ENCODE data around the gene PSMD1. TPM values are rescaled to one million over a fixed set of nuclear protein-coding genes. Genes with fewer than 3 reads are reported as not detected.

PSMD1 gene
- total RNA-seq, 1 donor from 2014 or later: 119 TPM

- Mint-ChIP-seq H3K36me3 (ENCODE audit: low read depth, unreplicated experiment) (no peaks in the 10 kb centered on the region), H3K27ac (ENCODE audit: unreplicated experiment) (no peak overlapping the region)
These were observed 8.4 kb upstream of the PSMD1 start for GRCh38 chr2:231047923-231048915.

GRCh38 chr2:231049286-231050017 is 7.2 kb upstream of the PSMD1 start:
- Mint-ChIP-seq H3K9me3 (ENCODE audit: unreplicated experiment) (no peaks in the 10 kb centered on the region), H3K27me3 (ENCODE audit: unreplicated experiment) (no peaks in the 10 kb centered on the region), H3K27ac (ENCODE audit: unreplicated experiment) (no peak overlapping the region), H3K4me3 (ENCODE audit: unreplicated experiment) (no peak overlapping the region), H3K36me3 (ENCODE audit: low read depth, unreplicated experiment) (no peaks in the 10 kb centered on the region), H3K4me1 (ENCODE audit: unreplicated experiment) (peaks cover 5% of the 10 kb centered on the region)
- TF ChIP-seq CTCF (IDR thresholded peaks at IDR 0.05; ENCODE audit: unreplicated experiment): no peak
- DNase-seq (ENCODE audit: low spot score): no peak

More at GRCh38 chr2:231047923-231048915, 8.4 kb upstream of the PSMD1 start:
- TF ChIP-seq CTCF (IDR thresholded peaks at IDR 0.05; ENCODE audit: unreplicated experiment): no peak
- Mint-ChIP-seq H3K27me3 (ENCODE audit: unreplicated experiment) (no peaks in the 10 kb centered on the region), H3K4me1 (ENCODE audit: unreplicated experiment) (no peaks in the 10 kb centered on the region), H3K9me3 (ENCODE audit: unreplicated experiment) (no peaks in the 10 kb centered on the region), H3K4me3 (ENCODE audit: unreplicated experiment) (no peak overlapping the region)
- no peak for DNase-seq (ENCODE audit: low spot score)

- no peak for DNase-seq (ENCODE audit: low spot score)
- H3K27me3 Mint-ChIP-seq (ENCODE audit: unreplicated experiment): peaks cover 3% of the 10 kb centered on the region
- no peaks in the 10 kb centered on the region for H3K36me3 Mint-ChIP-seq (ENCODE audit: low read depth, unreplicated experiment)
- no peaks in the 10 kb centered on the region for H3K9me3 Mint-ChIP-seq (ENCODE audit: unreplicated experiment)
- H3K27ac Mint-ChIP-seq (ENCODE audit: unreplicated experiment): no peak overlapping the region
- H3K4me3 Mint-ChIP-seq (ENCODE audit: unreplicated experiment): no peak overlapping the region
- peaks cover 5% of the 10 kb centered on the region for H3K4me1 Mint-ChIP-seq (ENCODE audit: unreplicated experiment)
- TF ChIP-seq CTCF (IDR thresholded peaks at IDR 0.05; ENCODE audit: unreplicated experiment): no peak
These were observed 6.4 kb upstream of the PSMD1 start for GRCh38 chr2:231050018-231050901.

- Mint-ChIP-seq H3K27ac (ENCODE audit: unreplicated experiment) (peak overlapping the region; percentile 14), H3K9me3 (ENCODE audit: unreplicated experiment) (no peaks in the 10 kb centered on the region), H3K4me3 (ENCODE audit: unreplicated experiment) (no peak overlapping the region), H3K4me1 (ENCODE audit: unreplicated experiment) (peaks cover 5% of the 10 kb centered on the region), H3K27me3 (ENCODE audit: unreplicated experiment) (peaks cover 3% of the 10 kb centered on the region), H3K36me3 (ENCODE audit: low read depth, unreplicated experiment) (no peaks in the 10 kb centered on the region)
- DNase-seq (ENCODE audit: low spot score): no peak
- TF ChIP-seq CTCF (IDR thresholded peaks at IDR 0.05; ENCODE audit: unreplicated experiment): no peak
These were observed 5.6 kb upstream of the PSMD1 start for GRCh38 chr2:231051116-231051515.
